Adrenal gland (tissue), 12 donors: ENCODE results near the gene BCL2. TPM values are rescaled to one million over a fixed set of nuclear protein-coding genes. Genes with fewer than 3 reads are reported as not detected.

Experiments used
- DNase-seq, 7 donors: peaks; one replicate each; pipeline ENCODE4 v3.0.0-alpha.2; 2019 to 2020
- H3K27ac ChIP-seq, 5 donors: fragments of 200-600 bp; sonication (generic) in 4 of 5; 1 replicate in 3 of 5; 2 replicates in 2 of 5; pipeline versions ENCODE4 v1.5.1 to v1.8.0; 2016 to 2020; ENCODE audit warnings: mild to moderate bottlenecking in 1 of 5
- H3K27me3 ChIP-seq: fragments of 200-600 bp; 2 replicates; pipeline ENCODE4 v1.8.0; 2021
- H3K36me3 ChIP-seq, 2 donors: fragments of 200-600 bp; replicated peaks in 1 of 2; 1 replicate in 1 of 2; 2 replicates in 1 of 2; pipeline versions ENCODE4 v1.5.1 to v1.8.0; 2018 to 2022
- H3K4me1 ChIP-seq, 2 donors: fragments of 200-600 bp; replicated peaks in 1 of 2; 1 replicate in 1 of 2; 2 replicates in 1 of 2; pipeline versions ENCODE4 v1.5.1 to v1.8.0; 2018 to 2021
- H3K4me3 ChIP-seq, 4 donors: fragments of 200-600 bp; sonication (generic) in 3 of 4; one replicate each; pipeline ENCODE4 v1.5.1; 2016 to 2018
- H3K9me3 ChIP-seq, 3 donors: fragments of 200-600 bp; sonication (generic) in 1 of 3; replicated peaks in 1 of 3; 1 replicate in 2 of 3; 2 replicates in 1 of 3; pipeline versions ENCODE4 v1.5.1 to v1.8.0; 2016 to 2021
- POLR2A ChIP-seq, 2 donors: fragments of 450-650 bp; IDR thresholded peaks; one replicate each; pipeline ENCODE4 v1.6.1; 2017; ENCODE audit warnings: antibody characterized with exemption in 2 of 2, mild to moderate bottlenecking in 2 of 2, moderate library complexity in 1 of 2
- WGBS, 4 donors: extraction: QIAGEN DNeasy Blood & Tissue Kit in 2 of 4; methylation state at CpG; one replicate each; pipeline versions ENCODE4 v1.1.5 to v1.1.7; 2013 to 2017; 5-methylcytosine and 5-hydroxymethylcytosine counted together
- intact Hi-C, 2 donors: fragments of 100-400 bp; cut with DNase I; formaldehyde crosslinking; loops; one replicate each; pipeline versions ENCODE4 v1.14.1 to v1.15.0; 2022 to 2023
- polyA plus RNA-seq, 3 donors: library from polyadenylated mRNA; stranded (reverse); fragments of 200-250 nt in 2 of 3; fragments of 350-450 nt in 1 of 3; fragmentation: Illumina TruSeq in 1 of 3; extraction: RNeasy Lipid Tissue Mini Kit (QIAGEN cat#74804) in 1 of 3; gene quantifications; one replicate each; pipeline ENCODE4 v1.2.3, GENCODE V29; 2013 to 2014
- total RNA-seq, 9 donors: library from RNA; depleted of rRNA in 4 of 9; stranded (reverse); fragments of >200 nt in 4 of 9; fragments of 120-200 nt in 1 of 9; fragmentation: NEBNext Ultra II Directional in 1 of 9; extraction: Animal tissue kit (Norgen Biotek cat#: 25700) in 1 of 9; gene quantifications; one replicate each; pipeline versions ENCODE4 v1.1.0 to v1.2.4, GENCODE V29; 2013 to 2023
- TF ChIP-seq, protein P1 (sequence below), 6 experiments: fragments of 450-650 bp in 4 of 6; fragments of 200-600 bp in 2 of 6; sonication (generic) in 1 of 6; IDR thresholded peaks; 1 replicate in 5 of 6; 2 replicates in 1 of 6; pipeline versions ENCODE4 v1.5.1 to v1.8.0; 2016 to 2021; ENCODE audit warnings: antibody characterized with exemption in 6 of 6, mild to moderate bottlenecking in 2 of 6, moderate library complexity in 1 of 6
- donor health status: healthy with polysubstance abuse.
- donor health status: Bipolar disorder and iron deficiency.
- donor health status: DM: yes; HTN: yes; CAD: no.
- donor health status: DM: no; HTN: no; CAD: no.
- donor health status: DM: no; HTN: no; CAD: no.
- donor health status: DM: yes; HTN: yes; CAD: no.

The BCL2 gene
- total and polyA plus RNA-seq, 12 donors, result 0.85 to 7.7 (median 3.4) TPM

DNA sequence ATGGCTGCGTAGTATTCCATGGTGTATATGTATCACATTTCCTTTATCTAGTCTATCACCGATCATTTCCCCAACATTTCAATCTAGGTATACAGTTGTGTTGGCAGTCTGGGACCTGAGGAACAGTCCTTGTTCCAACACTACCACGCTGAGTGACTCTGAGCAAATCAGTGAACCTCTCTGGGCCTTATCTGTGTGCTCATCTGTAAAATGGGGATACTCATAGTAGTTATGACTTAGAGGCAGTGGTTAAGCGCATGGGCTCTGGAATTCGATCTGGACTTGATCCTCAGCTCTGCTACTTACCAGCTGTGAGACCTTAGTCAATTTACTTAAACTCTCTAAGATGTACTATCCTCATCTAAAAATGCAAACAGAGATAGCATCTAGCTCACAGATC lies 85.1 kb downstream of the BCL2 start:
- 92 to 98% (median 94%) methylated on average over 3 to 5 of the region's 5 CpGs for WGBS, 4 donors
- H3K27ac ChIP-seq, result no peak overlapping the region
- peaks cover 0 to 28% of the 10 kb centered on the region in 2 donors for H3K4me1 ChIP-seq
- TF ChIP-seq, protein P1, sequence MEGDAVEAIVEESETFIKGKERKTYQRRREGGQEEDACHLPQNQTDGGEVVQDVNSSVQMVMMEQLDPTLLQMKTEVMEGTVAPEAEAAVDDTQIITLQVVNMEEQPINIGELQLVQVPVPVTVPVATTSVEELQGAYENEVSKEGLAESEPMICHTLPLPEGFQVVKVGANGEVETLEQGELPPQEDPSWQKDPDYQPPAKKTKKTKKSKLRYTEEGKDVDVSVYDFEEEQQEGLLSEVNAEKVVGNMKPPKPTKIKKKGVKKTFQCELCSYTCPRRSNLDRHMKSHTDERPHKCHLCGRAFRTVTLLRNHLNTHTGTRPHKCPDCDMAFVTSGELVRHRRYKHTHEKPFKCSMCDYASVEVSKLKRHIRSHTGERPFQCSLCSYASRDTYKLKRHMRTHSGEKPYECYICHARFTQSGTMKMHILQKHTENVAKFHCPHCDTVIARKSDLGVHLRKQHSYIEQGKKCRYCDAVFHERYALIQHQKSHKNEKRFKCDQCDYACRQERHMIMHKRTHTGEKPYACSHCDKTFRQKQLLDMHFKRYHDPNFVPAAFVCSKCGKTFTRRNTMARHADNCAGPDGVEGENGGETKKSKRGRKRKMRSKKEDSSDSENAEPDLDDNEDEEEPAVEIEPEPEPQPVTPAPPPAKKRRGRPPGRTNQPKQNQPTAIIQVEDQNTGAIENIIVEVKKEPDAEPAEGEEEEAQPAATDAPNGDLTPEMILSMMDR (IDR thresholded peaks at IDR 0.05), result no peak
- TF ChIP-seq POLR2A (IDR thresholded peaks at IDR 0.05), result no peak
- H3K4me3 ChIP-seq, result no peak overlapping the region
- H3K36me3 ChIP-seq, result no peaks in the 10 kb centered on the region
- intact Hi-C loops, result no loop called here
- DNase-seq, result no peak
- H3K27me3 ChIP-seq, result no peaks in the 10 kb centered on the region
- H3K9me3 ChIP-seq, result no peaks in the 10 kb centered on the region

DNA sequence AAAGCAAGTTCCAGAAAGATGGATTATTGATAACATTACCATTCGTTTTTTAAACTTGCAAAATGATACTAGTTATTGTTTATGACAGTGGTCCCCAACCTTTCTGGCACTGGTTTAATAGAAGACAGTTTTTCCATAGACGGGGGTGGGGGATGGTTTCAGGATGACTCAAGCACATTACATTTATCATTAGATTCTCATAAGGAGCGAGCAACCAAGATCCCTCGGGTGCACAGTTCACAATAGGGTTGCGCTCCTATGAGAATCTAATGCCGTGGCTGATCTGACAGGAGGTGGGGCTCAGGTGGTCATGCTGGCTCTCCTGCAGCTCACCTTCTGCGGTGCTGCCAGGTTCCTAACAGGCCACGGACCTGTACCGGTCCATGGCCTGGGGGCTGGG lies 86.2 kb downstream of the BCL2 start:
- intact Hi-C loops, result no loop called here
- H3K9me3 ChIP-seq, result no peaks in the 10 kb centered on the region
- DNase-seq, result no peak
- no peaks in the 10 kb centered on the region for H3K27me3 ChIP-seq
- no peak overlapping the region for H3K27ac ChIP-seq
- H3K36me3 ChIP-seq, result no peaks in the 10 kb centered on the region
- H3K4me1 ChIP-seq, result peaks cover 0 to 28% of the 10 kb centered on the region in 2 donors
- TF ChIP-seq POLR2A (IDR thresholded peaks at IDR 0.05), result no peak
- TF ChIP-seq, protein P1 (IDR thresholded peaks at IDR 0.05), result no peak
- no peak overlapping the region for H3K4me3 ChIP-seq
- 78 to 87% (median 84%) methylated on average over 9 of the region's 9 CpGs for WGBS, 4 donors

GRCh38 chr18:63232826-63233225 lies 86.7 kb downstream of the BCL2 start:
- DNase-seq, result no peak
- intact Hi-C loops, result no loop called here
- 76 to 82% (median 81%) methylated on average over 2 of the region's 2 CpGs for WGBS, 4 donors
- H3K36me3 ChIP-seq, result no peaks in the 10 kb centered on the region
- H3K27me3 ChIP-seq, result no peaks in the 10 kb centered on the region
- H3K4me3 ChIP-seq, result no peak overlapping the region
- no peaks in the 10 kb centered on the region for H3K9me3 ChIP-seq
- H3K27ac ChIP-seq, result no peak overlapping the region
- peaks cover 0 to 27% of the 10 kb centered on the region in 2 donors for H3K4me1 ChIP-seq
- no peak for TF ChIP-seq POLR2A (IDR thresholded peaks at IDR 0.05)
- TF ChIP-seq, protein P1 (IDR thresholded peaks at IDR 0.05), result no peak

- no peaks in the 10 kb centered on the region for H3K27me3 ChIP-seq
- no peaks in the 10 kb centered on the region for H3K9me3 ChIP-seq
- H3K4me3 ChIP-seq, result peak overlapping the region in 1 of 4 donors; percentile 7
- intact Hi-C loops, result no loop called here
- no peak overlapping the region for H3K27ac ChIP-seq
- TF ChIP-seq POLR2A (IDR thresholded peaks at IDR 0.05), result no peak
- TF ChIP-seq, protein P1 (IDR thresholded peaks at IDR 0.05), result no peak
- H3K36me3 ChIP-seq, result no peaks in the 10 kb centered on the region
- no peak for DNase-seq
- H3K4me1 ChIP-seq, result peaks cover 0 to 17% of the 10 kb centered on the region in 2 donors
These were observed 89.6 kb downstream of the BCL2 start for GRCh38 chr18:63229971-63230370.
